Measurements from ENCODE around the gene TUBE1. TPM values are rescaled to one million over a fixed set of nuclear protein-coding genes. Genes with fewer than 3 reads are reported as not detected.

The TUBE1 gene
- total and polyA plus RNA-seq, 10 of the 15 experiments (the other 5 are each of a cell fraction or from before 2014, with no cell fraction given) = 6.3 to 25.2 (median 13.6) TPM

GRCh38 chr6:112058243-112059032 lies 28.8 kb downstream of the TUBE1 start:
- ChIA-PET CTCF (interaction anchor here (0.6 to 1.8 kb wide), 5 partner anchors 13 to 37 kb away, joined by 3 to 9 read pairs (median 3); no protein-coding TSS in a partner anchor), RAD21 (ENCODE audit: unreplicated experiment) (no interaction called here), SMC1A (ENCODE audit: uncharacterized antibody, unreplicated experiment) (interaction anchor here (1.0 to 1.1 kb wide), 2 partner anchors 17 to 20 kb away, joined by 3 read pairs; no protein-coding TSS in a partner anchor), POLR2A (no interaction called here)
- no peak for FAIRE-seq
- Histone ChIP-seq H3K79me2 (ENCODE audit: control insufficient read depth, insufficient read depth, low read length) (no peaks in the 10 kb centered on the region), H3K4me2 (ENCODE audit: control insufficient read depth, insufficient read depth) (no peak overlapping the region), H3K4me1 (ENCODE audit: control insufficient read depth, insufficient read depth, low read length) (no peaks in the 10 kb centered on the region), H3K9me3 (replicated peaks; ENCODE audit: control insufficient read depth, insufficient read depth, low read length) (no peaks in the 10 kb centered on the region), H3K36me3 (ENCODE audit: control insufficient read depth in 2 of 2, insufficient read depth in 2 of 2, low read length in 1 of 2) (no peaks in the 10 kb centered on the region), H3K9ac (ENCODE audit: control insufficient read depth, insufficient read depth, low read length) (no peak overlapping the region), H3K27ac (ENCODE audit: control insufficient read depth, insufficient read depth) (no peak overlapping the region), H4K20me1 (ENCODE audit: control insufficient read depth, insufficient read depth) (no peaks in the 10 kb centered on the region), H3K4me3 (no peak overlapping the region), H3K27me3 (replicated peaks in 1 of 2; ENCODE audit: control insufficient read depth in 2 of 2, insufficient read depth in 2 of 2, low read length in 1 of 2) (no peaks in the 10 kb centered on the region), H2AFZ (ENCODE audit: control insufficient read depth, low read depth, low read length) (no peak overlapping the region)
- in situ Hi-C loops (cut with MboI) (no loop called here), intact Hi-C loops (cut with micrococcal nuclease; ENCODE audit: unreplicated experiment) (no loop called here)
- DNase-seq (ENCODE audit: low read depth, low spot score) = no peak
- BruUV-seq (replicated peaks) = no TSS peak
- 0% methylated on average over 4 of the region's 4 CpGs for WGBS (ENCODE audit: insufficient coverage, insufficient replicate concordance, low lambda C conversion rate, missing lambda C conversion rate)
- TF ChIP-seq TAF1 (IDR thresholded peaks at IDR 0.05; ENCODE audit: borderline replicate concordance, low read depth, low read length) = no peak
- no peak for TF ChIP-seq HDGF (IDR thresholded peaks at IDR 0.05)
- TF ChIP-seq FOXK2 (IDR thresholded peaks at IDR 0.05) = no peak
- no peak for TF ChIP-seq SP1 (IDR thresholded peaks at IDR 0.05; ENCODE audit: low read depth, low read length)
- no peak for TF ChIP-seq IKZF2 (IDR thresholded peaks at IDR 0.05)
- ATAC-seq = no peak

GRCh38 chr6:112054555-112055190 lies 32.6 kb downstream of the TUBE1 start:
- no peaks in the 10 kb centered on the region for H3K9me3 ChIP-seq (replicated peaks; ENCODE audit: control insufficient read depth, insufficient read depth, low read length)
- in situ Hi-C loops (cut with MboI) = no loop called here
- H3K27me3 ChIP-seq (replicated peaks in 1 of 2; ENCODE audit: control insufficient read depth in 2 of 2, insufficient read depth in 2 of 2, low read length in 1 of 2) = no peaks in the 10 kb centered on the region
- no peaks in the 10 kb centered on the region for H3K4me1 ChIP-seq (ENCODE audit: control insufficient read depth, insufficient read depth, low read length)
- no peak overlapping the region for H3K27ac ChIP-seq (ENCODE audit: control insufficient read depth, insufficient read depth)
- no peaks in the 10 kb centered on the region for H4K20me1 ChIP-seq (ENCODE audit: control insufficient read depth, insufficient read depth)
- WGBS (ENCODE audit: insufficient coverage, insufficient replicate concordance, low lambda C conversion rate, missing lambda C conversion rate) = 53% methylated on average over 10 of the region's 10 CpGs
- no peaks in the 10 kb centered on the region for H3K36me3 ChIP-seq (ENCODE audit: control insufficient read depth in 2 of 2, insufficient read depth in 2 of 2, low read length in 1 of 2)
- POLR2A ChIA-PET = interaction anchor here (0.5 kb wide), 1 partner anchor 475 kb away, joined by 3 read pairs; no protein-coding TSS in a partner anchor
- CTCF ChIA-PET = interaction anchor here (0.6 to 1.3 kb wide), 4 partner anchors 11 to 108 kb away, joined by 3 to 5 read pairs (median 3); no protein-coding TSS in a partner anchor
- SMC1A ChIA-PET (ENCODE audit: uncharacterized antibody, unreplicated experiment) = interaction anchor here (0.9 to 1.0 kb wide), 2 partner anchors 12 to 425 kb away, joined by 3 read pairs; no protein-coding TSS in a partner anchor
- ATAC-seq (no peak), DNase-seq (ENCODE audit: low read depth, low spot score) (no peak), FAIRE-seq (no peak)
- no peaks in the 10 kb centered on the region for H3K79me2 ChIP-seq (ENCODE audit: control insufficient read depth, insufficient read depth, low read length)
- no peak overlapping the region for H3K4me2 ChIP-seq (ENCODE audit: control insufficient read depth, insufficient read depth)
- no TSS peak for BruUV-seq (replicated peaks)
- H3K4me3 ChIP-seq = no peak overlapping the region
- RAD21 ChIA-PET (ENCODE audit: unreplicated experiment) = interaction anchor here (1.0 kb wide), 1 partner anchor 11 kb away, joined by 4 read pairs; no protein-coding TSS in a partner anchor
- intact Hi-C loops (cut with micrococcal nuclease; ENCODE audit: unreplicated experiment) = no loop called here
- H3K9ac ChIP-seq (ENCODE audit: control insufficient read depth, insufficient read depth, low read length) = no peak overlapping the region
- H2AFZ ChIP-seq (ENCODE audit: control insufficient read depth, low read depth, low read length) = no peak overlapping the region
- TF ChIP-seq SMAD5 (IDR thresholded peaks at IDR 0.05; ENCODE audit: low read depth) = no peak
- no peak for TF ChIP-seq BACH1 (IDR thresholded peaks at IDR 0.05; ENCODE audit: borderline replicate concordance)
- TF ChIP-seq CHD2 (IDR thresholded peaks at IDR 0.05; ENCODE audit: borderline replicate concordance, low read depth, low read length) = no peak
- no peak for TF ChIP-seq KDM1A (IDR thresholded peaks at IDR 0.05; ENCODE audit: borderline replicate concordance)
- no peak for TF ChIP-seq ETV6 (conservative IDR thresholded peaks at IDR 0.05 in 1 of 2, IDR thresholded peaks at IDR 0.05 in 1 of 2; ENCODE audit: borderline replicate concordance in 1 of 2, low read depth in 1 of 2)
- TF ChIP-seq E4F1 (IDR thresholded peaks at IDR 0.05; ENCODE audit: borderline replicate concordance, partially characterized antibody) = no peak
- TF ChIP-seq BCL11A (IDR thresholded peaks at IDR 0.05; ENCODE audit: low read depth, low read length) = no peak

Measured in GM12878 (cell line).